Muscle of arm (tissue), 12 donors: ENCODE results near the gene RMDN3. TPM values are rescaled to one million over a fixed set of nuclear protein-coding genes. Genes with fewer than 3 reads are reported as not detected.

Source experiments
- DNase-seq: peaks from one replicate; pipeline ENCODE4 v3.0.0-alpha.2; 2013
- polyA plus RNA-seq, 12 donors: library from polyadenylated mRNA; unstranded; fragments of 120-200 nt; gene quantifications; one replicate each; pipeline ENCODE4 v1.2.1, GENCODE V29; 2013; ENCODE audit not compliant: insufficient read length in 12 of 12

Gene RMDN3
- polyA plus RNA-seq, 12 donors, result 17.9 to 60.1 (median 21.2) TPM; not detected in 1

- no peak for DNase-seq
Observed at GRCh38 chr15:40697916-40698315, 57.1 kb downstream of the RMDN3 start.

GRCh38 chr15:40696228-40696627 is 58.8 kb downstream of the RMDN3 start:
- DNase-seq, result no peak

GRCh38 chr15:40695469-40695890 is 59.6 kb downstream of the RMDN3 start:
- DNase-seq, result peak; percentile 25

- peak; percentile 97 for DNase-seq
Observed at GRCh38 chr15:40694688-40695468, 60.2 kb downstream of the RMDN3 start, which contains the start of gene RAD51. Gene RAD51 (plus strand): TSS chr15:40695174. CDS start chr15:40698759, 3,585 bp downstream.

GRCh38 chr15:40693904-40694687 is 61.0 kb downstream of the RMDN3 start:
- no peak for DNase-seq

- DNase-seq, result no peak
Observed at GRCh38 chr15:40691737-40692136, 63.3 kb downstream of the RMDN3 start.

GRCh38 chr15:40688932-40689799 is 65.9 kb downstream of the RMDN3 start:
- DNase-seq, result no peak

Other genes starting within 250 kb of the RMDN3 start
- gene CCDC32, start 190.2 kb downstream of the RMDN3 start, polyA plus RNA-seq, result 10 to 100 TPM in 11 of 12 donors, not detected in 1; 15.4 to 23.5 (median 17.9) TPM
- 10 to 100 TPM in 1 of 12 donors, 1 to 10 TPM in 10, not detected in 1; 5.4 to 10.7 (median 7.4) TPM for gene RPUSD2, start 186.0 kb downstream of the RMDN3 start, polyA plus RNA-seq
- 10 to 100 TPM in 9 of 12 donors, 1 to 10 TPM in 2, not detected in 1; 5.9 to 57.9 (median 13.2) TPM for gene KNL1, start 161.0 kb downstream of the RMDN3 start, polyA plus RNA-seq
- gene RAD51, start 60.1 kb downstream of the RMDN3 start, polyA plus RNA-seq, result 10 to 100 TPM in 5 of 12 donors, 1 to 10 TPM in 6, not detected in 1; 5.3 to 12.9 (median 9.0) TPM
- gene GCHFR, start 8.8 kb upstream of the RMDN3 start, polyA plus RNA-seq, result 1 to 10 TPM in 10 of 12 donors, not detected in 2; 2.2 to 9.3 (median 4.2) TPM
- 1 to 10 TPM in 5 of 12 donors, under 1 TPM in 5, not detected in 2; 0.74 to 3.8 (median 1.2) TPM for gene C15orf62, start 14.7 kb upstream of the RMDN3 start, polyA plus RNA-seq
- 10 to 100 TPM in 11 of 12 donors, not detected in 1; 11.2 to 29.1 (median 17.9) TPM for gene ZFYVE19, start 51.8 kb upstream of the RMDN3 start, polyA plus RNA-seq
- 10 to 100 TPM in 11 of 12 donors, not detected in 1; 19.2 to 42.1 (median 23.5) TPM for gene DNAJC17, start 52.2 kb upstream of the RMDN3 start, polyA plus RNA-seq
- gene PPP1R14D, start 73.5 kb upstream of the RMDN3 start, polyA plus RNA-seq, result under 1 TPM in 4 of 12 donors, not detected in 8; 0.22 to 0.44 (median 0.33) TPM
- 10 to 100 TPM in 3 of 12 donors, 1 to 10 TPM in 5, under 1 TPM in 3, not detected in 1; 0.37 to 37.6 (median 1.7) TPM for gene SPINT1, start 88.8 kb upstream of the RMDN3 start, polyA plus RNA-seq
- gene RHOV, start 119.0 kb upstream of the RMDN3 start, polyA plus RNA-seq, result 10 to 100 TPM in 1 of 12 donors, 1 to 10 TPM in 2, under 1 TPM in 7, not detected in 2; 0.07 to 11.0 (median 0.30) TPM
- 10 to 100 TPM in 4 of 12 donors, 1 to 10 TPM in 7, not detected in 1; 7.4 to 18.6 (median 9.5) TPM for gene VPS18, start 139.2 kb upstream of the RMDN3 start, polyA plus RNA-seq
- 10 to 100 TPM in 7 of 12 donors, 1 to 10 TPM in 4, not detected in 1; 9.0 to 22.3 (median 10.8) TPM for gene DLL4, start 174.1 kb upstream of the RMDN3 start, polyA plus RNA-seq
- 1 to 10 TPM in 10 of 12 donors, not detected in 2; 1.1 to 5.3 (median 2.4) TPM for gene CHAC1, start 198.2 kb upstream of the RMDN3 start, polyA plus RNA-seq